Mucosa of descending colon (tissue), 3 donors: ENCODE data around the gene SSBP3. TPM values are rescaled to one million over a fixed set of nuclear protein-coding genes. Genes with fewer than 3 reads are reported as not detected.

ENCODE experiments used
- ATAC-seq: fragments of 200-7000 bp; cut with Tn5 transposase; one replicate; pipeline ENCODE4 v1.9.1; 2020; ENCODE audit warnings: mild to moderate bottlenecking, moderate library complexity
- DNase-seq, 3 donors: peaks; one replicate each; pipeline ENCODE4 v3.0.0-alpha.2; 2020
- H3K36me3 ChIP-seq: fragments of 200-600 bp; one replicate; pipeline ENCODE4 v1.8.0; 2021; ENCODE audit warnings: low read depth, mild to moderate bottlenecking
- H3K4me1 ChIP-seq: fragments of 200-600 bp; one replicate; pipeline ENCODE4 v1.8.0; 2021; ENCODE audit warnings: low read depth, mild to moderate bottlenecking
- H3K4me3 ChIP-seq: fragments of 200-600 bp; one replicate; pipeline ENCODE4 v1.8.0; 2021; ENCODE audit warnings: mild to moderate bottlenecking
- H3K9me3 ChIP-seq: fragments of 200-600 bp; one replicate; pipeline ENCODE4 v1.8.0; 2021; ENCODE audit warnings: mild to moderate bottlenecking
- intact Hi-C, 2 donors: fragments of 100-400 bp; cut with DNase I in 1 of 2; cut with micrococcal nuclease in 1 of 2; formaldehyde crosslinking; loops; one replicate each; pipeline versions ENCODE4 v1.11.0 to v1.11.1; 2022; cut with DNase I, micrococcal nuclease
- total RNA-seq, 3 donors: library from RNA; stranded (reverse); fragmentation: NEBNext Ultra II Directional in 2 of 3; extraction: Animal tissue kit (Norgen Biotek cat#: 25700) in 2 of 3; gene quantifications; one replicate each; pipeline versions ENCODE4 v1.2.1 to v1.2.4, GENCODE V29; 2021 to 2023
- TF ChIP-seq, protein P1 (sequence below): fragments of 200-600 bp; IDR thresholded peaks from one replicate; pipeline ENCODE4 v1.8.0; 2022; ENCODE audit warnings: antibody characterized with exemption, mild to moderate bottlenecking
- donor health status: DM: no; HTN: no; CAD: no; lungs with moderate emphysema.
- donor health status: DM: no; HTN: no; CAD: no.
- donor health status: DM: no; HTN: yes; CAD: no.

SSBP3 gene
- total RNA-seq, 3 donors from 2014 or later, result 77.8 to 85.1 (median 82.0) TPM

DNA sequence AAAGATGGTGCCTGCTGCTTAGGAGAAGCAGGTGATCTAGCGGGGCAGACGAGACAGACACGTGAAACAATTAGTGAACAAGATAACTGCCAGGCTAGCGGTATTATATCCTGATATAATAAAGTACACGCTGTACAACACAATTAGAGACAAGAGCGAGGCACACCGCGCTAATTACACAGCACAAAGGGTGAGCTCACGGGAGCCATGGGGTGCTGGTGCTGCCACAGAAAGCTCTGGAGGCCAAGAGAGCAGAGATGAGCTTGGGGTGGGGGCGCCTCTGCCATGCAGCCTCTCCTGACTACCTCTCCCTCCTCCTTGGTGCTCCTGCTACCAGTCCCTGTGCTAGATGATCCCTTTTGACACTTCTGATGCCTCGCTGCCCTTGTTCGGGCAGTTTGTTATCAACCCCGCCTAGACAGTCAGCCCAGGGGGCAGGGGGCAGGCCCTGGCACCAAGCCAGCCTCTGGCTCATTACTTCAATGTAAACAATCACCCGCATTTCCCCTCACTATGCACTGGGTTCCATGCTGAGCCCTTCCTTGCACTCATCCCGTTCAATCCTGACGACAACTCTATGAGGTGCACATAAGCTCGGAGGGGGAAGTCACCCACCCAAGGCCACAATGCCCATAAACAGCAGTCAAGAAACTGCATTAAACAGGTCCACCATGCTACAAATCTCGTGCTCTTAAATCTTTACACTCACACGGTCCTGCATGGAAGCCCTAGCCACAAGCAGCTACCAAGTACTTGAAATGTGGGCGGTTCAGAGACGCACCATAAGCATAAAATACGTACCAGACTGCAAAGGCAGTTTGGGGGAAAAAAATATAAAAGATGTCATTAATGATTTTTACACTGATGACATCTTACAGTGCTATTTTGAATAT lies 103.0 kb downstream of the SSBP3 start:
- H3K36me3 ChIP-seq, result no peaks in the 10 kb centered on the region
- intact Hi-C loops, result no loop called here
- no peaks in the 10 kb centered on the region for H3K9me3 ChIP-seq
- TF ChIP-seq, protein P1, sequence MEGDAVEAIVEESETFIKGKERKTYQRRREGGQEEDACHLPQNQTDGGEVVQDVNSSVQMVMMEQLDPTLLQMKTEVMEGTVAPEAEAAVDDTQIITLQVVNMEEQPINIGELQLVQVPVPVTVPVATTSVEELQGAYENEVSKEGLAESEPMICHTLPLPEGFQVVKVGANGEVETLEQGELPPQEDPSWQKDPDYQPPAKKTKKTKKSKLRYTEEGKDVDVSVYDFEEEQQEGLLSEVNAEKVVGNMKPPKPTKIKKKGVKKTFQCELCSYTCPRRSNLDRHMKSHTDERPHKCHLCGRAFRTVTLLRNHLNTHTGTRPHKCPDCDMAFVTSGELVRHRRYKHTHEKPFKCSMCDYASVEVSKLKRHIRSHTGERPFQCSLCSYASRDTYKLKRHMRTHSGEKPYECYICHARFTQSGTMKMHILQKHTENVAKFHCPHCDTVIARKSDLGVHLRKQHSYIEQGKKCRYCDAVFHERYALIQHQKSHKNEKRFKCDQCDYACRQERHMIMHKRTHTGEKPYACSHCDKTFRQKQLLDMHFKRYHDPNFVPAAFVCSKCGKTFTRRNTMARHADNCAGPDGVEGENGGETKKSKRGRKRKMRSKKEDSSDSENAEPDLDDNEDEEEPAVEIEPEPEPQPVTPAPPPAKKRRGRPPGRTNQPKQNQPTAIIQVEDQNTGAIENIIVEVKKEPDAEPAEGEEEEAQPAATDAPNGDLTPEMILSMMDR, result no peak
- no peak for ATAC-seq
- no peak overlapping the region for H3K4me3 ChIP-seq
- H3K4me1 ChIP-seq, result peaks cover 14% of the 10 kb centered on the region
- DNase-seq, result no peak

DNA sequence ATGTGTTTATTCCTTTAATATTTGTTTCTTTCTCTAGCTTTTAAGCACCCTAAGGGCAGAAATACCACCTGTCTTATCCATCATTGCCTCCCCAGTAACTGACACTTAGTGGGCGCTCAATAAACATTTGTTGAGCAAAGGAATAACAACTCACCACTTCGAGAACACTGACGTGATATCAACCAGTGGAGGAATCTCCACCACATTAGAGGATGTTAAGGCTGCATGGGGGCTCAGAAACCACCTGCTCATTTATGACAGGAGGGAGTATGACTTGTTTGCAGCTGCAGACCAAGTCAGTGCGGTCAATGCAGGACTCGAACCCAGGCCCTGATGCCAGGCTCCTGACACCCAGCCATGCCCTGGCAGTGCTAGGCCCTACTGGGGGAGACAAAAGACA lies 103.6 kb downstream of the SSBP3 start:
- Histone ChIP-seq H3K36me3 (no peaks in the 10 kb centered on the region), H3K9me3 (no peaks in the 10 kb centered on the region), H3K4me3 (no peak overlapping the region), H3K4me1 (peaks cover 20% of the 10 kb centered on the region)
- TF ChIP-seq, protein P1, result no peak
- ATAC-seq (no peak), DNase-seq (no peak)
- intact Hi-C loops, result no loop called here

DNA sequence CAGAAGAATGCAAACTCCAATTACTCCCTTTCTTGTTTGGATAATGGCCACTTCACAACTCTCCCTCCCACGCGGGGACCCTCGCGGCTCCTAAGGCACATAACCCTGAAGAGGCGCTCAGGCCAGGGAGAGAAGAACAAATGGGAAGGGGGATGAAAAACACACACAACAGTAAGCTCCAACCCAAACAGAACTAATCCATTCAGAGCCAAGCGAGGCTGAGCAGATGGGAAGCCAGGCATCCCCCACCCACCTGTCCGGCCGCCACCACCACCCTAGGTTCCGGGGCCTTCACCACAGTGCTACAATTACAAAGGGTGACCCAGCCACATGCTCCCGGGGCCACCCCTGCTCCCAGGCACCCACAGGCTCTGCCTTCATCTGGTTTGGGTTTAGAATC lies 104.7 kb downstream of the SSBP3 start:
- ATAC-seq (no peak), DNase-seq (no peak)
- Histone ChIP-seq H3K4me1 (peaks cover 31% of the 10 kb centered on the region), H3K36me3 (no peaks in the 10 kb centered on the region), H3K9me3 (no peaks in the 10 kb centered on the region), H3K4me3 (no peak overlapping the region)
- intact Hi-C loops, result no loop called here
- TF ChIP-seq, protein P1, result no peak

DNA sequence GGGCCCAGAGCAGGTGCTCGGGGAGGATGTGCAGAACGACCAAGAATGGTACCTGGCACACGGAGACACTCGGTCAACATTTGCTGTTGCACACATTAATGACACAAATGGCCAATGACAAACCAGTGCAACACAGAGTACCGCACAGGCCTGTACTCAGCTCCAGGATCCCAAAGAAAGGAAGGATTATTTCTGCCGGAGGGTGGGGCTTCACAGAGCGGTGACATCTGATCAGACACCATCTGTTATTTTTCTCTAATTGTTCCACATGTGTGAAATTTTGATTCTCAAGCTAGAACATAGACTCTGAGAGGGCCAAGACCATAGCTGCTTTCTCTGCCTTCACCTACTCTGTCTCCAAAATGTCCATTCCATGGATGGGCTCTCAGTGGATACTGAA lies 105.8 kb downstream of the SSBP3 start:
- H3K4me3 ChIP-seq, result no peak overlapping the region
- H3K4me1 ChIP-seq, result peaks cover 35% of the 10 kb centered on the region
- TF ChIP-seq, protein P1, result no peak
- DNase-seq (no peak), ATAC-seq (no peak)
- intact Hi-C loops, result no loop called here
- H3K36me3 ChIP-seq, result no peaks in the 10 kb centered on the region
- H3K9me3 ChIP-seq, result no peaks in the 10 kb centered on the region

DNA sequence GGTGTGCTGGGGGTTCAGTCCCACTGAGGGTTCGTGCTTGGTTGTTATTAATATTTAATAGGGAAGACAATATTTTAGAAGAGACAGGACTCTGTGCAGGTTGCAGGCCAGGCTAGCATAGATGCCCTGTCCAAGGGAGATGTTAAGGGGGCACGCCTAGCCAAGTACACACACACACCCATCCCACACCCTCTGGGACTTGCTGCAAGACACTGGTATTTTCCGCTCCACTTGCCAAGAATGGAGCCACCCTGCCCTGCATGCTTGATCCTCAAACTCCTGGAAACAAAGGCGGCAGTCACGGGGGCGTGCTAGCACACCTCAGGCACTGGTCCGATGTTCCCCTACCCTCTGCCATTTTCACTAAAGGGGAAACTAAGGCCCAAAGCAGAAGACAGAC lies 107.2 kb downstream of the SSBP3 start:
- DNase-seq, result peak; percentile 79 to 91 (median 81)
- peak; percentile 81 for ATAC-seq
- peaks cover 35% of the 10 kb centered on the region for H3K4me1 ChIP-seq
- intact Hi-C loops, result no loop called here
- TF ChIP-seq, protein P1, result no peak
- H3K4me3 ChIP-seq, result no peak overlapping the region
- H3K36me3 ChIP-seq, result no peaks in the 10 kb centered on the region
- no peaks in the 10 kb centered on the region for H3K9me3 ChIP-seq
